Measurements from ENCODE around the gene SLC16A12.

GRCh38 chr10:89479771-89480446 lies 55.5 kb downstream of the SLC16A12 start:
- no peak for TF ChIP-seq CTCF (conservative IDR thresholded peaks at IDR 0.05 in 1 of 2, IDR thresholded peaks at IDR 0.05 in 1 of 2; ENCODE audit: low read depth in 1 of 2, low read length in 2 of 2)
- no peak for TF ChIP-seq EZH2 (IDR thresholded peaks at IDR 0.05; ENCODE audit: low read length, missing control alignments)
